HCT116 (cell line): Measurements from ENCODE around the gene GPR146. TPM values are rescaled to one million over a fixed set of nuclear protein-coding genes. Genes with fewer than 3 reads are reported as not detected.
A peak's percentile ranks its signal among the peaks of the same experiment; 100 is the strongest.

ENCODE experiments used
- ATAC-seq: fragments of 200-7000 bp; cut with Tn5 transposase; 2 replicates; pipeline ENCODE4 v1.9.1; 2020; ENCODE audit warnings: mild to moderate bottlenecking, moderate library complexity
- Bru-seq: library from RNA; stranded (reverse); fragments of 400-500 nt; gene quantifications from one replicate; lab custom pipeline; 2021; lab: Mats Ljungman, UMichigan
- BruChase-seq, 2 experiments: library from RNA; stranded (reverse); fragments of 400-500 nt; gene quantifications; one replicate each; lab custom pipeline; 2021; lab: Mats Ljungman, UMichigan
- BruUV-seq: library from RNA; stranded (reverse); fragments of 400-500 nt; replicated peaks from 2 replicates; lab custom pipeline; 2021; lab: Mats Ljungman, UMichigan
- CTCF ChIA-PET: fragments of 300-600 bp; sonication (Branson Sonifier 250); formaldehyde crosslinking; loops from one replicate; lab custom pipeline; 2021; ENCODE audit warnings: antibody characterized with exemption; lab: Charles Lee
- POLR2A ChIA-PET: fragments of 300-600, 350-600 bp; sonication (Branson Sonifier 250); formaldehyde crosslinking; loops from one replicate; lab custom pipeline; 2021; ENCODE audit warnings: antibody characterized with exemption; lab: Charles Lee
- RAD21 ChIA-PET, 2 experiments: fragments of 300-600 bp; sonication (Branson Sonifier 250); formaldehyde crosslinking; loops; one replicate each; lab custom pipeline; 2023; ENCODE audit warnings: low total read pairs in 2 of 2; ENCODE audit not compliant: uncharacterized antibody in 2 of 2, unreplicated experiment in 2 of 2, low non-redundant PET in 1 of 2; lab: Charles Lee
- DNase-seq: peaks from one replicate; pipeline ENCODE4 v3.0.0-alpha.2; 2010; ENCODE audit warnings: low read depth, low spot score
- H2AFZ ChIP-seq: fragments of 200-600 bp; shearing (Covaris generic), sonication (generic); 2 replicates; pipeline ENCODE4 v1.6.1; 2017; ENCODE audit warnings: low read depth, mixed run types, mixed read lengths, antibody characterized with exemption, low read length; ENCODE audit not compliant: poor library complexity, severe bottlenecking
- H3K27ac ChIP-seq: 2 replicates; pipeline ENCODE4 v1.5.1; 2012; ENCODE audit warnings: low read depth, low read length
- H3K27me3 ChIP-seq: fragments of 200-600 bp; sonication (generic); 2 replicates; pipeline ENCODE4 v1.6.1; 2016; ENCODE audit warnings: mixed run types, low read length, mixed read lengths; ENCODE audit not compliant: insufficient read depth
- H3K36me3 ChIP-seq, 2 experiments: fragments of 200-500 bp in 1 of 2; fragments of 200-600 bp in 1 of 2; sonication (Bioruptor generic) in 1 of 2; sonication (generic) in 1 of 2; 2 replicates each; pipeline versions ENCODE4 v1.5.1 to v1.6.1; 2014 to 2016; ENCODE audit warnings: low read length in 2 of 2, inconsistent platforms in 1 of 2, mixed read lengths in 1 of 2, mixed run types in 1 of 2; ENCODE audit not compliant: insufficient read depth in 2 of 2, control insufficient read depth in 1 of 2
- H3K4me1 ChIP-seq, 2 experiments: fragments of 200-600 bp in 1 of 2; sonication (generic) in 1 of 2; 2 replicates each; pipeline versions ENCODE4 v1.5.1 to v1.6.1; 2012 to 2017; ENCODE audit warnings: low read length in 2 of 2, inconsistent platforms in 1 of 2, mild to moderate bottlenecking in 1 of 2, mixed read lengths in 1 of 2, mixed run types in 1 of 2, moderate library complexity in 1 of 2; ENCODE audit not compliant: insufficient read depth in 2 of 2, control insufficient read depth in 1 of 2
- H3K4me2 ChIP-seq: fragments of 200-600 bp; sonication (generic); 2 replicates; pipeline ENCODE4 v1.6.1; 2017; ENCODE audit warnings: mixed run types, low read length, mixed read lengths
- H3K4me3 ChIP-seq, 2 experiments: fragments of 200-600 bp in 1 of 2; sonication (generic) in 1 of 2; replicated peaks in 1 of 2; 2 replicates each; pipeline ENCODE4 v1.5.1; 2011 to 2016; ENCODE audit warnings: low read length in 2 of 2, control low read depth in 1 of 2, low read depth in 1 of 2, mild to moderate bottlenecking in 1 of 2, mixed read lengths in 1 of 2, mixed run types in 1 of 2
- H3K79me2 ChIP-seq: fragments of 200-600 bp; sonication (generic); 2 replicates; pipeline ENCODE4 v1.6.1; 2017; ENCODE audit warnings: mild to moderate bottlenecking, mixed run types, low read length, moderate library complexity, mixed read lengths; ENCODE audit not compliant: insufficient read depth
- H3K9ac ChIP-seq: fragments of 200-600 bp; sonication (generic); 2 replicates; pipeline ENCODE4 v1.6.1; 2016; ENCODE audit warnings: low read length, mixed read lengths
- H3K9me2 ChIP-seq: fragments of 200-600 bp; sonication (generic), shearing (Covaris generic); 2 replicates; pipeline ENCODE4 v1.6.1; 2017; ENCODE audit warnings: mixed run types, mild to moderate bottlenecking, moderate library complexity; ENCODE audit not compliant: insufficient read depth
- H3K9me3 ChIP-seq, 2 experiments: fragments of 200-500 bp in 1 of 2; fragments of 200-600 bp in 1 of 2; sonication (Bioruptor generic) in 1 of 2; sonication (generic) in 1 of 2; 2 replicates each; pipeline ENCODE4 v1.6.1; 2014 to 2017; ENCODE audit warnings: low read length in 2 of 2, mixed read lengths in 2 of 2, inconsistent platforms in 1 of 2, low read depth in 1 of 2, mild to moderate bottlenecking in 1 of 2, mixed run types in 1 of 2, moderate library complexity in 1 of 2; ENCODE audit not compliant: control insufficient read depth in 1 of 2, insufficient read depth in 1 of 2
- H4K20me1 ChIP-seq: fragments of 200-600 bp; sonication (generic), shearing (Covaris generic); 2 replicates; pipeline ENCODE4 v1.6.1; 2017; ENCODE audit warnings: mixed run types, mild to moderate bottlenecking, moderate library complexity; ENCODE audit not compliant: insufficient read depth
- CEBPB ChIP-seq: IDR thresholded peaks from 2 replicates; pipeline ENCODE4 v1.6.1; 2012; ENCODE audit warnings: low read depth
- CTCF ChIP-seq, 3 experiments: fragments of 200-600 bp in 1 of 3; sonication (generic) in 1 of 3; IDR thresholded peaks in 2 of 3; conservative IDR thresholded peaks in 1 of 3; 2 replicates each; pipeline ENCODE4 v1.5.1; 2012 to 2017; ENCODE audit warnings: low read depth in 2 of 3, low read length in 2 of 3, antibody characterized with exemption in 1 of 3, borderline replicate concordance in 1 of 3, control low read depth in 1 of 3, mild to moderate bottlenecking in 1 of 3, mixed read lengths in 1 of 3, mixed run types in 1 of 3, moderate library complexity in 1 of 3; ENCODE audit not compliant: insufficient read depth in 1 of 3
- EGR1 ChIP-seq: IDR thresholded peaks from 2 replicates; pipeline ENCODE4 v1.6.1; 2012; ENCODE audit warnings: low read depth
- MAX ChIP-seq: IDR thresholded peaks from 2 replicates; pipeline ENCODE4 v1.6.1; 2012
- POLR2A ChIP-seq: IDR thresholded peaks from 2 replicates; pipeline ENCODE4 v1.7.0; 2011; ENCODE audit warnings: borderline replicate concordance; ENCODE audit not compliant: insufficient read depth, insufficient read length; ENCODE audit errors: extremely low read depth
- POLR2AphosphoS5 ChIP-seq: IDR thresholded peaks from 2 replicates; pipeline ENCODE4 v1.6.1; 2011; ENCODE audit warnings: mild to moderate bottlenecking, low read depth, low read length, moderate library complexity
- SP1 ChIP-seq: IDR thresholded peaks from 2 replicates; pipeline ENCODE4 v1.6.1; 2012; ENCODE audit warnings: low read depth
- SRF ChIP-seq: IDR thresholded peaks from 2 replicates; pipeline ENCODE4 v1.6.1; 2012; ENCODE audit warnings: low read depth
- TCF7L2 ChIP-seq: IDR thresholded peaks from 2 replicates; pipeline ENCODE4 v1.7.0; 2011; ENCODE audit warnings: borderline replicate concordance, inconsistent platforms; ENCODE audit not compliant: insufficient read depth, insufficient read length; ENCODE audit errors: extremely low read depth
- ZNF274 ChIP-seq: fragments of 200-500 bp; sonication (Bioruptor generic); IDR thresholded peaks from 2 replicates; pipeline ENCODE4 v1.6.1; 2014; ENCODE audit warnings: mild to moderate bottlenecking, low read depth, low read length, inconsistent platforms
- intact Hi-C: fragments of 100-400 bp; cut with micrococcal nuclease; formaldehyde crosslinking; loops from 2 replicates; pipeline ENCODE4 v1.10.0; 2022
- long read RNA-seq: library from polyadenylated mRNA; unstranded; transcript quantifications from one replicate; pipeline ENCODE4 v2.0.0, GENCODE V29; 2021; ENCODE audit not compliant: unreplicated experiment
- polyA plus RNA-seq: library from polyadenylated mRNA; unstranded; fragments of >200 nt; gene quantifications from 2 replicates; pipeline ENCODE4 v1.2.1, GENCODE V29; 2012; ENCODE audit warnings: missing spikeins
- total RNA-seq: library from RNA; stranded (reverse); gene quantifications from one replicate; pipeline ENCODE4 v1.2.1, GENCODE V29; 2021; ENCODE audit not compliant: unreplicated experiment
- TF ChIP-seq, protein P1 (sequence below): IDR thresholded peaks from 2 replicates; pipeline ENCODE4 v1.6.1; 2011; ENCODE audit warnings: mild to moderate bottlenecking, low read length, moderate library complexity; ENCODE audit not compliant: insufficient replicate concordance; ENCODE audit errors: extremely low read depth

The GPR146 gene, protein sequence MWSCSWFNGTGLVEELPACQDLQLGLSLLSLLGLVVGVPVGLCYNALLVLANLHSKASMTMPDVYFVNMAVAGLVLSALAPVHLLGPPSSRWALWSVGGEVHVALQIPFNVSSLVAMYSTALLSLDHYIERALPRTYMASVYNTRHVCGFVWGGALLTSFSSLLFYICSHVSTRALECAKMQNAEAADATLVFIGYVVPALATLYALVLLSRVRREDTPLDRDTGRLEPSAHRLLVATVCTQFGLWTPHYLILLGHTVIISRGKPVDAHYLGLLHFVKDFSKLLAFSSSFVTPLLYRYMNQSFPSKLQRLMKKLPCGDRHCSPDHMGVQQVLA
- total RNA-seq (2.4 TPM), Bru-seq, nascent RNA (percentile 19 among the genes with signal in this experiment), BruChase-seq, experiment 1, labeled RNA remaining after a 6-hour chase (percentile 24 among the genes with signal in this experiment), BruChase-seq, experiment 2, labeled RNA remaining after a 2-hour chase (percentile 26 among the genes with signal in this experiment)
- polyA plus RNA-seq = 2.6 and 3.0 TPM in 2 replicates
- long read RNA-seq, partial matches to known transcripts = 0 of 5 reads
- long read RNA-seq, other reads (novel, unspliced or antisense) = 2 of 5 reads

DNA sequence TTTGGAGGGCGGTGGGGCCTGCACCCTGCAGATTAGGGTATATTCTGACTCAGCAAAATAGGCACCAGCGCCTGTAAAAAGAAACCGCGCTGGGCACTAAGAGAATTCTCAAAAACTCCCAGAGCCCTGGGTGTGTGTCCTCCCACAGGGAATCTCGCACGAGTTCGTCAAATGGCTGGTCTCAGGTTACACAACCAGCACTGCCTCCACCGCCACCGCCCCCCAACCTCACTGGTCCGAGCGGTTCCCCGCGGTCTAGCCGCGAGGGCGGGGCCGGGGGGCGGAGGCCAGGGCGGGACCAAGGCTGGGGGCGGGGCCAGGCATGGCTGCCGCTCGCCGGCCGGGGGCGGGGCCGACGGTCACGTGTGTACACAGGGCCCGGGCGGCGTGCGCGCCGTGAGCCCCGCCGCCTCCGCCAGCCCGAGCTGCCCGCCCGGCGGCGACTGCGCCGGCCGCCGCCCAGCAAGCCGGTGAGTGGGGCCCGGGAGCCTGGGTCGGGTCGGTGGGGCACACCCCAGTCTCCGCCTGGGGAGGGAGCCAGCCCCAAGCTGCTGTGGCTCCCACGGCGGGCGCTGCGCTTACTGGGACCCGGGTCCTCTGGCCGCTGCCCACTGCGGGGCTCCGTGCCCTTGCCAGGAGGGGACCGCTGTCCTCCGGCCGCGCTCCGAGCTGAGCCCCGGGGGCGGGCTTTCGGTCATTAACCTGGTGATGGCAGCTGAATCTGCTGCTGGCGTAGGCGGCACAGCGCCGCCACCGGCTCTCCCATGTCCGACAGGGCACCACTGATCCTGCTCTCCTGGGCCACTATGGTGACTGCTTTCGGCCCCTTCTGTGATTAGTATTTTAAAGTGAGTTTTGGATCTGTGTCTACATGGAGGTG, at the start of gene GPR146:
Gene GPR146 (plus strand): TSS at position 358 of the 880 bp plus-strand sequence. CDS start 12,970 bp downstream, outside the sequence.
- Histone ChIP-seq H3K4me2 (peak within 1 kb of the TSS; percentile 90), H3K36me3 (no peaks in the 10 kb centered on the region), H4K20me1 (no peaks in the 10 kb centered on the region), H2AFZ (no peak within 1 kb of the TSS), H3K9me2 (no peaks in the 10 kb centered on the region), H3K27ac (peak within 1 kb of the TSS; percentile 68), H3K27me3 (no peaks in the 10 kb centered on the region), H3K9ac (peak within 1 kb of the TSS; percentile 64), H3K79me2 (peaks cover 22% of the 10 kb centered on the region; the same call in 1 of the 2 replicates), H3K9me3 (no peaks in the 10 kb centered on the region), H3K4me1 (peaks cover 13 to 21% of the 10 kb centered on the region in 2 experiments), H3K4me3 (peak within 1 kb of the TSS; percentile 54 to 61)
- ATAC-seq (peak; percentile 98), DNase-seq (peak; percentile 86)
- intact Hi-C loops = no loop called here
- no peak for TF ChIP-seq ZNF274
- TF ChIP-seq MAX = peak; percentile 47; the same call in 1 of the 2 replicates
- TF ChIP-seq POLR2A = peak; percentile 21
- TF ChIP-seq TCF7L2 = no peak
- TF ChIP-seq SP1 = 0 out of 2 replicates have a peak, but pooled peaks have one; percentile 57
- TF ChIP-seq CEBPB = no peak
- TF ChIP-seq, protein P1, sequence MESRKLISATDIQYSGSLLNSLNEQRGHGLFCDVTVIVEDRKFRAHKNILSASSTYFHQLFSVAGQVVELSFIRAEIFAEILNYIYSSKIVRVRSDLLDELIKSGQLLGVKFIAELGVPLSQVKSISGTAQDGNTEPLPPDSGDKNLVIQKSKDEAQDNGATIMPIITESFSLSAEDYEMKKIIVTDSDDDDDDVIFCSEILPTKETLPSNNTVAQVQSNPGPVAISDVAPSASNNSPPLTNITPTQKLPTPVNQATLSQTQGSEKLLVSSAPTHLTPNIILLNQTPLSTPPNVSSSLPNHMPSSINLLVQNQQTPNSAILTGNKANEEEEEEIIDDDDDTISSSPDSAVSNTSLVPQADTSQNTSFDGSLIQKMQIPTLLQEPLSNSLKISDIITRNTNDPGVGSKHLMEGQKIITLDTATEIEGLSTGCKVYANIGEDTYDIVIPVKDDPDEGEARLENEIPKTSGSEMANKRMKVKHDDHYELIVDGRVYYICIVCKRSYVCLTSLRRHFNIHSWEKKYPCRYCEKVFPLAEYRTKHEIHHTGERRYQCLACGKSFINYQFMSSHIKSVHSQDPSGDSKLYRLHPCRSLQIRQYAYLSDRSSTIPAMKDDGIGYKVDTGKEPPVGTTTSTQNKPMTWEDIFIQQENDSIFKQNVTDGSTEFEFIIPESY = peak; percentile 87
- 0 out of 2 replicates have a peak, but pooled peaks have one; percentile 49 for TF ChIP-seq EGR1
- peak; percentile 26 to 63 (median 54); a peak in 5 of 6 replicates for TF ChIP-seq CTCF (IDR thresholded peaks at IDR 0.05 in 2 of 3, conservative IDR thresholded peaks at IDR 0.05 in 1 of 3; ENCODE audit: borderline replicate concordance in 1 of 3, insufficient read depth in 1 of 3, low read depth in 2 of 3, low read length in 2 of 3)
- TF ChIP-seq POLR2AphosphoS5 = peak; percentile 65
- no peak for TF ChIP-seq SRF
- ChIA-PET CTCF (interaction anchor here (0.7 to 1.3 kb wide), 2 partner anchors 15 to 42 kb away, joined by 3 read pairs; no protein-coding TSS in a partner anchor), RAD21 (no interaction called here), POLR2A (no interaction called here)
- BruUV-seq = no TSS peak
